Measurements from ENCODE around the gene ZSCAN2. TPM values are rescaled to one million over a fixed set of nuclear protein-coding genes. Genes with fewer than 3 reads are reported as not detected.
A peak's percentile ranks its signal among the peaks of the same experiment; 100 is the strongest.

Gene ZSCAN2
- total RNA-seq, 1 donor from 2014 or later, result 23.8 TPM

GRCh38 chr15:84649706-84650105, 48.9 kb downstream of the ZSCAN2 start:
- TF ChIP-seq, protein P1, sequence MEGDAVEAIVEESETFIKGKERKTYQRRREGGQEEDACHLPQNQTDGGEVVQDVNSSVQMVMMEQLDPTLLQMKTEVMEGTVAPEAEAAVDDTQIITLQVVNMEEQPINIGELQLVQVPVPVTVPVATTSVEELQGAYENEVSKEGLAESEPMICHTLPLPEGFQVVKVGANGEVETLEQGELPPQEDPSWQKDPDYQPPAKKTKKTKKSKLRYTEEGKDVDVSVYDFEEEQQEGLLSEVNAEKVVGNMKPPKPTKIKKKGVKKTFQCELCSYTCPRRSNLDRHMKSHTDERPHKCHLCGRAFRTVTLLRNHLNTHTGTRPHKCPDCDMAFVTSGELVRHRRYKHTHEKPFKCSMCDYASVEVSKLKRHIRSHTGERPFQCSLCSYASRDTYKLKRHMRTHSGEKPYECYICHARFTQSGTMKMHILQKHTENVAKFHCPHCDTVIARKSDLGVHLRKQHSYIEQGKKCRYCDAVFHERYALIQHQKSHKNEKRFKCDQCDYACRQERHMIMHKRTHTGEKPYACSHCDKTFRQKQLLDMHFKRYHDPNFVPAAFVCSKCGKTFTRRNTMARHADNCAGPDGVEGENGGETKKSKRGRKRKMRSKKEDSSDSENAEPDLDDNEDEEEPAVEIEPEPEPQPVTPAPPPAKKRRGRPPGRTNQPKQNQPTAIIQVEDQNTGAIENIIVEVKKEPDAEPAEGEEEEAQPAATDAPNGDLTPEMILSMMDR (IDR thresholded peaks at IDR 0.05), result no peak
- peaks cover 12% of the 10 kb centered on the region for H3K4me1 Mint-ChIP-seq (ENCODE audit: unreplicated experiment)
- DNase-seq (ENCODE audit: extremely low spot score, unreplicated experiment), result no peak

GRCh38 chr15:84653584-84653909, 52.7 kb downstream of the ZSCAN2 start:
- peaks cover 26% of the 10 kb centered on the region for H3K4me1 Mint-ChIP-seq (ENCODE audit: unreplicated experiment)
- H3K36me3 Mint-ChIP-seq (ENCODE audit: unreplicated experiment), result peaks cover 15% of the 10 kb centered on the region
- no peak for DNase-seq (ENCODE audit: extremely low spot score, unreplicated experiment)
- TF ChIP-seq, protein P1 (IDR thresholded peaks at IDR 0.05), result no peak
- peak overlapping the region; percentile 97 for H3K27ac Mint-ChIP-seq (ENCODE audit: unreplicated experiment)
- no peaks in the 10 kb centered on the region for H3K9me3 Mint-ChIP-seq (ENCODE audit: unreplicated experiment)
- H3K4me3 Mint-ChIP-seq (ENCODE audit: unreplicated experiment), result peak overlapping the region; percentile 97
- no peaks in the 10 kb centered on the region for H3K27me3 Mint-ChIP-seq (ENCODE audit: unreplicated experiment)

More at GRCh38 chr15:84649706-84650105, 48.9 kb downstream of the ZSCAN2 start:
- Mint-ChIP-seq H3K9me3 (ENCODE audit: unreplicated experiment) (no peaks in the 10 kb centered on the region), H3K4me3 (ENCODE audit: unreplicated experiment) (no peak overlapping the region), H3K27ac (ENCODE audit: unreplicated experiment) (no peak overlapping the region), H3K27me3 (ENCODE audit: unreplicated experiment) (no peaks in the 10 kb centered on the region), H3K36me3 (ENCODE audit: unreplicated experiment) (peaks cover 35% of the 10 kb centered on the region)

GRCh38 chr15:84653910-84654688, 53.3 kb downstream of the ZSCAN2 start, which contains the start of gene WDR73:
Gene WDR73, minus strand, starts transcription at chr15:84654283. Its CDS starts 9 bp downstream, at chr15:84654274.
- Mint-ChIP-seq H3K9me3 (ENCODE audit: unreplicated experiment) (no peaks in the 10 kb centered on the region), H3K4me3 (ENCODE audit: unreplicated experiment) (peak within 1 kb of the TSS; percentile 97), H3K27ac (ENCODE audit: unreplicated experiment) (peak within 1 kb of the TSS; percentile 97), H3K27me3 (ENCODE audit: unreplicated experiment) (no peaks in the 10 kb centered on the region), H3K4me1 (ENCODE audit: unreplicated experiment) (peaks cover 29% of the 10 kb centered on the region), H3K36me3 (ENCODE audit: unreplicated experiment) (peaks cover 12% of the 10 kb centered on the region)
- TF ChIP-seq, protein P1 (IDR thresholded peaks at IDR 0.05), result no peak
- DNase-seq (ENCODE audit: extremely low spot score, unreplicated experiment), result peak; percentile 99

- Mint-ChIP-seq H3K27ac (ENCODE audit: unreplicated experiment) (peak overlapping the region; percentile 97), H3K36me3 (ENCODE audit: unreplicated experiment) (peaks cover 9% of the 10 kb centered on the region)
- peak; percentile 90 for DNase-seq (ENCODE audit: extremely low spot score, unreplicated experiment)
Observed at GRCh38 chr15:84654689-84655453, 54.1 kb downstream of the ZSCAN2 start.

More at GRCh38 chr15:84654689-84655453, 54.1 kb downstream of the ZSCAN2 start:
- Mint-ChIP-seq H3K4me3 (ENCODE audit: unreplicated experiment) (peak overlapping the region; percentile 97), H3K27me3 (ENCODE audit: unreplicated experiment) (no peaks in the 10 kb centered on the region), H3K9me3 (ENCODE audit: unreplicated experiment) (no peaks in the 10 kb centered on the region), H3K4me1 (ENCODE audit: unreplicated experiment) (peaks cover 30% of the 10 kb centered on the region)
- TF ChIP-seq, protein P1 (IDR thresholded peaks at IDR 0.05), result peak; percentile 84

All from osteocyte (in vitro differentiated cells).